Spleen (tissue), 11 donors: ENCODE results near the gene KLF13. TPM values are rescaled to one million over a fixed set of nuclear protein-coding genes. Genes with fewer than 3 reads are reported as not detected.

ENCODE experiments used
- DNase-seq: peaks from one replicate; pipeline ENCODE4 v3.0.0-alpha.2; 2020
- H3K27ac ChIP-seq, 8 donors: fragments of 200-600 bp; sonication (generic) in 7 of 8; 1 replicate in 4 of 8; 2 replicates in 4 of 8; pipeline versions ENCODE4 v1.5.0 to v1.8.0; 2016 to 2021; ENCODE audit warnings: inconsistent platforms in 4 of 8, mild to moderate bottlenecking in 4 of 8, moderate library complexity in 1 of 8
- H3K27me3 ChIP-seq, 7 donors: fragments of 200-600 bp; sonication (generic) in 6 of 7; replicated peaks in 1 of 7; 1 replicate in 4 of 7; 2 replicates in 3 of 7; pipeline versions ENCODE4 v1.5.0 to v1.8.0; 2016 to 2021; ENCODE audit warnings: inconsistent platforms in 3 of 7, mild to moderate bottlenecking in 1 of 7
- H3K36me3 ChIP-seq, 6 donors: fragments of 200-600 bp; sonication (generic) in 5 of 6; 1 replicate in 4 of 6; 2 replicates in 2 of 6; pipeline versions ENCODE4 v1.5.0 to v1.8.0; 2016 to 2021; ENCODE audit warnings: inconsistent platforms in 2 of 6
- H3K4me1 ChIP-seq, 6 donors: fragments of 200-600 bp; sonication (generic) in 5 of 6; 1 replicate in 3 of 6; 2 replicates in 3 of 6; pipeline versions ENCODE4 v1.5.0 to v1.8.0; 2016 to 2021; ENCODE audit warnings: inconsistent platforms in 3 of 6
- H3K4me3 ChIP-seq, 8 donors: fragments of 200-600 bp; sonication (generic) in 7 of 8; 1 replicate in 4 of 8; 2 replicates in 4 of 8; pipeline versions ENCODE4 v1.5.0 to v1.8.0; 2016 to 2021; ENCODE audit warnings: inconsistent platforms in 4 of 8, mild to moderate bottlenecking in 4 of 8, moderate library complexity in 2 of 8
- H3K9me3 ChIP-seq, 8 donors: fragments of 200-600 bp; sonication (generic) in 7 of 8; 1 replicate in 4 of 8; 2 replicates in 4 of 8; pipeline versions ENCODE4 v1.5.0 to v1.8.0; 2016 to 2021; ENCODE audit warnings: inconsistent platforms in 4 of 8
- CTCF ChIP-seq, 11 experiments: fragments of 200-600 bp in 7 of 11; fragments of 450-650 bp in 4 of 11; sonication (generic) in 4 of 11; IDR thresholded peaks in 8 of 11; conservative IDR thresholded peaks in 3 of 11; 1 replicate in 7 of 11; 2 replicates in 4 of 11; pipeline versions ENCODE4 v1.4.0 to v1.8.0; 2016 to 2021; ENCODE audit warnings: antibody characterized with exemption in 11 of 11, inconsistent platforms in 4 of 11, mild to moderate bottlenecking in 1 of 11
- POLR2A ChIP-seq, 3 donors: fragments of 450-650 bp; IDR thresholded peaks; one replicate each; pipeline ENCODE4 v1.5.1; 2017; ENCODE audit warnings: antibody characterized with exemption in 3 of 3, mild to moderate bottlenecking in 1 of 3
- POLR2AphosphoS5 ChIP-seq, 3 donors: sonication (generic); formaldehyde crosslinking; IDR thresholded peaks; one replicate each; pipeline ENCODE4 v1.5.1; 2017; ENCODE audit warnings: antibody characterized with exemption in 3 of 3
- WGBS, 5 donors: extraction: QIAGEN DNeasy Blood & Tissue Kit in 3 of 5; methylation state at CpG; one replicate each; pipeline versions ENCODE4 v1.1.5 to v1.1.7; 2013 to 2018; 5-methylcytosine and 5-hydroxymethylcytosine counted together
- intact Hi-C: fragments of 100-400 bp; cut with DNase I; formaldehyde crosslinking; loops from one replicate; pipeline ENCODE4 v1.15.0; 2023; ENCODE audit warnings: low total_unique reads
- polyA plus RNA-seq, 3 donors: library from polyadenylated mRNA; stranded (reverse); fragments of 200-250 nt; gene quantifications; one replicate each; pipeline ENCODE4 v1.2.1, GENCODE V29; 2013
- total RNA-seq, 7 donors: library from RNA; depleted of rRNA in 3 of 7; stranded (reverse); fragments of >200 nt in 3 of 7; fragmentation: NEBNext Ultra II Directional in 4 of 7; extraction: Animal tissue kit (Norgen Biotek cat#: 25700) in 4 of 7; gene quantifications; one replicate each; pipeline versions ENCODE4 v1.1.0 to v1.2.1, GENCODE V29; 2016 to 2021
- donor health status: healthy with polysubstance abuse.
- donor health status: DM: no; HTN: no; CAD: no; lungs with moderate emphysema.
- donor health status: DM: no; HTN: no; CAD: no.
- donor health status: Bipolar disorder and iron deficiency.
- donor health status: healthy.
- donor health status: DM: no; HTN: no; CAD: no.
- donor health status: DM: yes; HTN: yes; CAD: no.

KLF13 gene
- total and polyA plus RNA-seq, 10 donors, result 21.8 to 111 (median 81.4) TPM

GRCh38 chr15:31400222-31400927, 73.7 kb downstream of the KLF13 start:
- DNase-seq, result no peak
- Histone ChIP-seq H3K4me1 (peaks cover 0 to 38% (median 28%) of the 10 kb centered on the region in 6 donors), H3K9me3 (no peaks in the 10 kb centered on the region), H3K27me3 (no peaks in the 10 kb centered on the region), H3K27ac (no peak overlapping the region), H3K36me3 (no peaks in the 10 kb centered on the region), H3K4me3 (no peak overlapping the region)
- no peak for TF ChIP-seq CTCF (IDR thresholded peaks at IDR 0.05 in 8 of 11, conservative IDR thresholded peaks at IDR 0.05 in 3 of 11)
- no peak for TF ChIP-seq POLR2AphosphoS5 (IDR thresholded peaks at IDR 0.05)
- TF ChIP-seq POLR2A (IDR thresholded peaks at IDR 0.05), result no peak
- whole genome bisulfite sequencing, 5 donors, result 92 to 97% (median 95%) methylated on average over 13 of the region's 13 CpGs
- intact Hi-C loops, result no loop called here

- intact Hi-C loops, result no loop called here
These were observed 74.6 kb downstream of the KLF13 start for GRCh38 chr15:31401282-31401681.

GRCh38 chr15:31402003-31402402, 75.4 kb downstream of the KLF13 start:
- 91 to 95% (median 93%) methylated on average over 7 to 8 of the region's 8 CpGs for WGBS, 5 donors

More at GRCh38 chr15:31401282-31401681, 74.6 kb downstream of the KLF13 start:
- H3K36me3 ChIP-seq, result no peaks in the 10 kb centered on the region
- 71 to 84% (median 77%) methylated on average over 7 to 8 of the region's 8 CpGs for WGBS, 5 donors
- no peak overlapping the region for H3K4me3 ChIP-seq
- H3K4me1 ChIP-seq, result peaks cover 0 to 45% (median 31%) of the 10 kb centered on the region in 6 donors
- no peaks in the 10 kb centered on the region for H3K27me3 ChIP-seq
- TF ChIP-seq POLR2AphosphoS5 (IDR thresholded peaks at IDR 0.05), result no peak
- no peak for TF ChIP-seq CTCF (IDR thresholded peaks at IDR 0.05 in 8 of 11, conservative IDR thresholded peaks at IDR 0.05 in 3 of 11)
- TF ChIP-seq POLR2A (IDR thresholded peaks at IDR 0.05), result no peak
- no peak overlapping the region for H3K27ac ChIP-seq
- no peaks in the 10 kb centered on the region for H3K9me3 ChIP-seq
- DNase-seq, result no peak

More at GRCh38 chr15:31402003-31402402, 75.4 kb downstream of the KLF13 start:
- Histone ChIP-seq H3K36me3 (no peaks in the 10 kb centered on the region), H3K9me3 (no peaks in the 10 kb centered on the region), H3K27ac (no peak overlapping the region), H3K4me3 (no peak overlapping the region), H3K27me3 (no peaks in the 10 kb centered on the region), H3K4me1 (peaks cover 0 to 41% (median 28%) of the 10 kb centered on the region in 6 donors)
- DNase-seq, result no peak
- intact Hi-C loops, result no loop called here
- TF ChIP-seq POLR2AphosphoS5 (IDR thresholded peaks at IDR 0.05) (no peak), CTCF (IDR thresholded peaks at IDR 0.05 in 8 of 11, conservative IDR thresholded peaks at IDR 0.05 in 3 of 11) (no peak)
